ENCODE results near the gene SHKBP1. TPM values are rescaled to one million over a fixed set of nuclear protein-coding genes. Genes with fewer than 3 reads are reported as not detected.

The SHKBP1 gene
- total RNA-seq, 1 experiment from 2014 or later = 92.9 TPM

GRCh38 chr19:40547836-40548235 lies 28.8 kb upstream of the SHKBP1 start:
- no peak overlapping the region for H4K5ac ChIP-seq (ENCODE audit: insufficient read length, low read depth, low read length)
- no peak overlapping the region for H3K27ac Mint-ChIP-seq
- no peak overlapping the region for H4K91ac ChIP-seq (ENCODE audit: insufficient read length, low read depth, low read length)
- H2BK15ac ChIP-seq (ENCODE audit: low read depth, low read length) = no peak overlapping the region
- no peaks in the 10 kb centered on the region for H3K79me1 ChIP-seq (ENCODE audit: insufficient read depth, low read depth, low read length, poor library complexity, severe bottlenecking)
- no peak overlapping the region for H4K8ac ChIP-seq (replicated peaks; ENCODE audit: insufficient read length, low read depth, low read length)
- no peak overlapping the region for H3K4me3 Mint-ChIP-seq
- no peaks in the 10 kb centered on the region for H3K9me3 ChIP-seq (ENCODE audit: control insufficient read depth, low read depth, low read length)
- peaks cover 4% of the 10 kb centered on the region; the same call in 1 of the 2 replicates for H3K27me3 ChIP-seq (ENCODE audit: insufficient read depth, low read length)
- H3K9ac ChIP-seq (ENCODE audit: extremely low read depth, insufficient read length, low read length) = no peak overlapping the region
- no peak for TF ChIP-seq CTCF (conservative IDR thresholded peaks at IDR 0.05)
- no peak overlapping the region for H3K4me2 ChIP-seq (ENCODE audit: insufficient read depth, insufficient read length, low read length)
- H3K79me2 ChIP-seq (ENCODE audit: insufficient read depth, low read length) = no peaks in the 10 kb centered on the region
- peaks cover 11 to 13% of the 10 kb centered on the region in 2 experiments; a peak in 4 of 5 replicates for H3K9me3 Mint-ChIP-seq
- DNase-seq = no peak
- no peak overlapping the region for H3K18ac ChIP-seq (ENCODE audit: insufficient read length, low read depth, low read length)
- no peak overlapping the region for H3K4ac ChIP-seq (ENCODE audit: low read depth, low read length)
- H3K14ac ChIP-seq (ENCODE audit: insufficient read depth, low read length) = no peak overlapping the region
- H3K23me2 ChIP-seq (ENCODE audit: insufficient read length, low read depth, low read length, poor library complexity, severe bottlenecking) = peaks cover 3% of the 10 kb centered on the region
- no peak overlapping the region for H2BK12ac ChIP-seq (ENCODE audit: insufficient read length, low read depth, low read length)
- H3K23ac ChIP-seq (ENCODE audit: insufficient read length, low read depth, low read length) = no peak overlapping the region
- WGBS (ENCODE audit: extremely low coverage, insufficient read length, low lambda C conversion rate) = no CpG with 5 or more reads among the region's 1 CpG
- H3K27ac ChIP-seq (ENCODE audit: insufficient read length, low read depth, low read length) = no peak overlapping the region
- H3K27me3 Mint-ChIP-seq (ENCODE audit: low read depth) = peaks cover 59% of the 10 kb centered on the region
- no peak overlapping the region for H2AK5ac ChIP-seq (ENCODE audit: insufficient read length, low read length)
- no peak overlapping the region for H2BK120ac ChIP-seq (ENCODE audit: low read depth, low read length, poor library complexity, severe bottlenecking)
- peaks cover 7 to 18% of the 10 kb centered on the region in 2 experiments; a peak in 3 of 4 replicates for H3K4me1 Mint-ChIP-seq
- no peaks in the 10 kb centered on the region for H3K4me1 ChIP-seq (ENCODE audit: insufficient read depth, low read length)
- no peak overlapping the region for H2AFZ ChIP-seq (ENCODE audit: low read length)
- no peak overlapping the region for H2BK20ac ChIP-seq (ENCODE audit: low read depth, low read length, poor library complexity, severe bottlenecking)
- no peak overlapping the region for H3T11ph ChIP-seq (ENCODE audit: low read length)
- H3K56ac ChIP-seq (ENCODE audit: insufficient read length, low read depth, low read length) = no peak overlapping the region
- no peaks in the 10 kb centered on the region for H4K20me1 ChIP-seq (ENCODE audit: control insufficient read depth, insufficient read depth, insufficient read length)
- H3K36me3 Mint-ChIP-seq (ENCODE audit: insufficient read depth in 1 of 3, low read depth in 3 of 3) = peaks cover 0 to 1% (median 0%) of the 10 kb centered on the region in 3 experiments; a peak in 1 of 7 replicates
- no peak overlapping the region for H2BK5ac ChIP-seq (ENCODE audit: insufficient read length, low read length)
